Transverse colon (tissue), 4 donors: ENCODE measurements around the gene EXD3. TPM values are rescaled to one million over a fixed set of nuclear protein-coding genes. Genes with fewer than 3 reads are reported as not detected.

Experiments used
- DNase-seq: peaks from one replicate; pipeline ENCODE4 v3.0.0-alpha.2; 2019
- H3K27ac ChIP-seq, 4 donors: fragments of 200-600 bp; sonication (generic); 2 replicates each; pipeline ENCODE4 v1.5.1; 2016 to 2018; ENCODE audit warnings: inconsistent platforms in 4 of 4
- H3K27me3 ChIP-seq: fragments of 200-600 bp; sonication (generic); 2 replicates; pipeline ENCODE4 v1.5.1; 2017; ENCODE audit warnings: inconsistent platforms
- H3K36me3 ChIP-seq, 4 donors: fragments of 200-600 bp; sonication (generic); 2 replicates each; pipeline ENCODE4 v1.5.1; 2017 to 2019; ENCODE audit warnings: inconsistent platforms in 4 of 4
- H3K4me1 ChIP-seq, 4 donors: fragments of 200-600 bp; sonication (generic); 2 replicates each; pipeline ENCODE4 v1.5.1; 2017 to 2020; ENCODE audit warnings: inconsistent platforms in 4 of 4
- H3K4me3 ChIP-seq, 4 donors: fragments of 200-600 bp; sonication (generic); 1 replicate in 1 of 4; 2 replicates in 3 of 4; pipeline versions ENCODE4 v1.5.1 to v1.6.1; 2017 to 2019; ENCODE audit warnings: inconsistent platforms in 4 of 4
- H3K9me3 ChIP-seq, 2 donors: fragments of 200-600 bp; sonication (generic); 2 replicates each; pipeline ENCODE4 v1.5.1; 2017 to 2019; ENCODE audit warnings: inconsistent platforms in 2 of 2
- CTCF ChIP-seq, 5 experiments: fragments of 200-600 bp in 3 of 5; fragments of 450-650 bp in 2 of 5; sonication (generic) in 3 of 5; IDR thresholded peaks; 1 replicate in 2 of 5; 2 replicates in 3 of 5; pipeline ENCODE4 v1.5.1; 2016 to 2017; ENCODE audit warnings: antibody characterized with exemption in 5 of 5, inconsistent platforms in 3 of 5, mild to moderate bottlenecking in 2 of 5, moderate library complexity in 1 of 5
- EP300 ChIP-seq: sonication (generic); formaldehyde crosslinking; IDR thresholded peaks from one replicate; pipeline ENCODE4 v1.6.1; 2017; ENCODE audit warnings: antibody characterized with exemption, low read depth
- POLR2A ChIP-seq: fragments of 450-650 bp; IDR thresholded peaks from one replicate; pipeline ENCODE4 v1.6.1; 2016; ENCODE audit warnings: antibody characterized with exemption, mild to moderate bottlenecking, moderate library complexity
- POLR2AphosphoS5 ChIP-seq, 3 donors: sonication (generic); formaldehyde crosslinking; IDR thresholded peaks; one replicate each; pipeline ENCODE4 v1.6.1; 2016; ENCODE audit warnings: antibody characterized with exemption in 3 of 3
- WGBS, 2 donors: methylation state at CpG; one replicate each; pipeline ENCODE4 v1.1.5; 2018; ENCODE audit warnings: low coverage in 1 of 2; 5-methylcytosine and 5-hydroxymethylcytosine counted together
- in situ Hi-C, 4 donors: fragments of 200-750 bp; cut with MboI; loops; one replicate each; pipeline versions ENCODE4 v1.15.0 to v1.15.1; 2017; ENCODE audit warnings: low sequenced_read_pairs in 3 of 4, low pct_ligation_motif_present in 1 of 4, low pct_unique_long_range_greater_than_20kb in 1 of 4
- intact Hi-C: fragments of 100-400 bp; cut with DNase I; formaldehyde crosslinking; loops from one replicate; pipeline ENCODE4 v1.15.1; 2023; ENCODE audit warnings: low total_unique reads
- total RNA-seq, 4 donors: library from RNA; depleted of rRNA; stranded (reverse); fragments of >200 nt; gene quantifications; one replicate each; pipeline ENCODE4 v1.1.0, GENCODE V29; 2016

EXD3 gene
- total RNA-seq, 4 donors from 2014 or later = 47.6 to 228 (median 74.2) TPM

GRCh38 chr9:137460363-137461315 lies 37.7 kb upstream of the EXD3 start:
- TF ChIP-seq POLR2AphosphoS5 (IDR thresholded peaks at IDR 0.05) = no peak
- no peak for TF ChIP-seq POLR2A
- no peak for TF ChIP-seq CTCF (IDR thresholded peaks at IDR 0.05)
- no peak for TF ChIP-seq EP300
- intact Hi-C loops = no loop called here
- H3K4me1 ChIP-seq = peaks cover 12 to 22% (median 19%) of the 10 kb centered on the region in 4 donors
- no peak overlapping the region for H3K4me3 ChIP-seq
- WGBS, 2 donors = 98% methylated on average over 19 of the region's 31 CpGs; no CpG with 5 or more reads in 1 of the 2 donors
- in situ Hi-C loops = no loop called here
- no peak overlapping the region for H3K27ac ChIP-seq
- H3K9me3 ChIP-seq = no peaks in the 10 kb centered on the region
- H3K27me3 ChIP-seq = no peaks in the 10 kb centered on the region
- H3K36me3 ChIP-seq = no peaks in the 10 kb centered on the region
- no peak for DNase-seq

- in situ Hi-C loops (no loop called here), intact Hi-C loops (no loop called here)
- Histone ChIP-seq H3K4me1 (peaks cover 15 to 27% (median 24%) of the 10 kb centered on the region in 4 donors), H3K27me3 (no peaks in the 10 kb centered on the region), H3K9me3 (no peaks in the 10 kb centered on the region), H3K27ac (peak overlapping the region; percentile 32 to 85 (median 76)), H3K36me3 (no peaks in the 10 kb centered on the region), H3K4me3 (peak overlapping the region; percentile 8 to 74 (median 62))
- TF ChIP-seq POLR2AphosphoS5 (IDR thresholded peaks at IDR 0.05) (no peak), POLR2A (no peak), CTCF (IDR thresholded peaks at IDR 0.05) (no peak), EP300 (no peak)
- DNase-seq = no peak
- WGBS, 2 donors = 36% methylated on average over 5 of the region's 15 CpGs; no CpG with 5 or more reads in 1 of the 2 donors
These were observed 36.8 kb upstream of the EXD3 start for GRCh38 chr9:137459601-137460362.

GRCh38 chr9:137459152-137459600 lies 36.2 kb upstream of the EXD3 start, which contains the start of gene NSMF:
Gene NSMF, minus strand, starts transcription at chr9:137459334. Its CDS starts 232 bp downstream, at chr9:137459102.
- Histone ChIP-seq H3K9me3 (no peaks in the 10 kb centered on the region), H3K4me3 (peak within 1 kb of the TSS; percentile 49 to 74 (median 62)), H3K27ac (peak within 1 kb of the TSS; percentile 35 to 85 (median 76)), H3K36me3 (no peaks in the 10 kb centered on the region), H3K4me1 (peaks cover 19 to 34% (median 30%) of the 10 kb centered on the region in 4 donors), H3K27me3 (no peaks in the 10 kb centered on the region)
- in situ Hi-C loops = no loop called here
- intact Hi-C loops = no loop called here
- WGBS, 2 donors = 0% methylated on average over 13 of the region's 62 CpGs; no CpG with 5 or more reads in 1 of the 2 donors
- peak; percentile 97 for DNase-seq
- TF ChIP-seq EP300 (no peak), POLR2AphosphoS5 (IDR thresholded peaks at IDR 0.05) (peak; percentile 32 to 86 (median 82))

DNA sequence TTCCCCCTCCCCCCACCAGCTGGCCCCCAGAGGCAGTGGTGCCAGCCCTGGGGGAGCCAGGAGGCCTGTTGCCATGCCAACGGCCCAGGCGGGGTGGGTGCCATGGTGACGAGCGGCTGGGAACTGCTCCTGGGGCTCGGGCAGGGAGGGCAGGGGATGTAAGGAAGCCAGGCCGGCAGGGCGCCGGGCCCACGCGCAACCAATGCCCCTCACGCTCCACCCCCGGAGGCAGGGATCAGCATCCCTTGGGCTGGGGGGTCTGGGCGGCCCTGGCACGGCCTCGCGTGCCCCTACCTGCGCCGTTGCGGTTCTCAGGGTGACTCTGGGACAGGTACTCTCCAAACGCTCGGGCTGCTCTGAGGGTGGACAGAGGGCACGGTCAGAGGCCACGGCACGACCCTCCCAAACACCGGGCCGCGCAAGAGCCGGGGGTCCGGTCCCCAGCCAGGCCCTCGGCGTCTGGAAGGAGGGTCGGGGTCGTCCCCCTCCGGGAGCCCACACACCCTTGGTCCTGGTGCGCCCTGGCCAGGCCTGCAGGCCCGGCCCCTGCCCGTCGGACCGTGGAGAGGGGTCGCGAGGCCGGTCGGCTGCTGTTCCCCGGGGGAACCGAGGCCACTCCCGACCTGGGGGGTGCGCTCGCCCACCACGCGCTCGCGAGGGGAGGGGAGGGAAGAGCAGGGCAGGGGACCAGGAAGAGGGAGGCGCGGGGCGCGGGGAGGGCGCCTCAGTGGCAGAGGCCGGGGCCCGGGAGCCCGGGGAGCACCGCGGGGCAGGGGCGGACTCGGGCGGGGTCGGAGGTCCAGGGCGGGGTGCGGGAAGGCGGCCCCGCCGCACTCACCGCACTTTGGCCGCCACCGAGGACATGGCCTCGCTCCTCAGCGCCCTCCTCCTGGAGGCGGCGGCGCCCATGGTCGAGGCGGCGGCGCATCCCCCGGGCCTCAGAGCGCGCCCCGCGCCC lies 35.5 kb upstream of the EXD3 start:
- in situ Hi-C loops (no loop called here), intact Hi-C loops (no loop called here)
- H3K36me3 ChIP-seq = no peaks in the 10 kb centered on the region

More for the DNA sequence above, 35.5 kb upstream of the EXD3 start:
- Histone ChIP-seq H3K4me3 (peak overlapping the region; percentile 49 to 74 (median 62)), H3K9me3 (no peaks in the 10 kb centered on the region), H3K27me3 (no peaks in the 10 kb centered on the region), H3K27ac (peak overlapping the region; percentile 35 to 85 (median 76)), H3K4me1 (peaks cover 21 to 37% (median 34%) of the 10 kb centered on the region in 4 donors)
- 9% methylated on average over 47 of the region's 88 CpGs; no CpG with 5 or more reads in 1 of the 2 donors for WGBS, 2 donors
- TF ChIP-seq EP300 (no peak), CTCF (IDR thresholded peaks at IDR 0.05) (no peak), POLR2AphosphoS5 (IDR thresholded peaks at IDR 0.05) (no peak), POLR2A (no peak)
- DNase-seq = peak; percentile 49
